CD4-positive, alpha-beta T cell treated with Interleukin-12 subunit alpha and Interleukin-12 subunit beta, for 1 hour (primary cell): ENCODE results near the gene TPX2.

Source experiments
- DNase-seq: peaks from one replicate; pipeline ENCODE4 v3.0.0-alpha.2; 2020

The TPX2 gene

GRCh38 chr20:31738729-31739549 is at the start of gene TPX2:
Gene TPX2, plus strand, starts transcription at chr20:31739290. Its CDS starts 18,187 bp downstream, at chr20:31757477.
- DNase-seq = peak; percentile 87

- no peak for DNase-seq
These were observed 48.9 kb upstream of the TPX2 start for GRCh38 chr20:31690124-31690666.

GRCh38 chr20:31691646-31692275 is 47.3 kb upstream of the TPX2 start:
- no peak for DNase-seq

GRCh38 chr20:31693402-31693801 is 45.7 kb upstream of the TPX2 start:
- no peak for DNase-seq

- DNase-seq = no peak
These were observed 45.0 kb upstream of the TPX2 start for GRCh38 chr20:31693987-31694661.

- no peak for DNase-seq
These were observed 44.1 kb upstream of the TPX2 start for GRCh38 chr20:31694842-31695593.

GRCh38 chr20:31695849-31696804 is 43.0 kb upstream of the TPX2 start:
- no peak for DNase-seq

GRCh38 chr20:31698243-31698802 is 40.8 kb upstream of the TPX2 start:
- no peak for DNase-seq

GRCh38 chr20:31698803-31699718 is 40.0 kb upstream of the TPX2 start:
- DNase-seq = no peak

GRCh38 chr20:31699801-31700728 is 39.0 kb upstream of the TPX2 start:
- no peak for DNase-seq

GRCh38 chr20:31700747-31701146 is 38.3 kb upstream of the TPX2 start:
- DNase-seq = no peak

GRCh38 chr20:31701591-31701990 is 37.5 kb upstream of the TPX2 start:
- no peak for DNase-seq

- no peak for DNase-seq
These were observed 34.6 kb upstream of the TPX2 start for GRCh38 chr20:31704225-31705119.

GRCh38 chr20:31705191-31705590 is 33.9 kb upstream of the TPX2 start:
- DNase-seq = no peak

- DNase-seq = no peak
These were observed 33.2 kb upstream of the TPX2 start for GRCh38 chr20:31705598-31706597.

- no peak for DNase-seq
These were observed 32.4 kb upstream of the TPX2 start for GRCh38 chr20:31706607-31707257.
